H54 (cell line): Measurements from ENCODE around the gene ATP6V1G1.

Experiments
- DNase-seq: peaks from one replicate; pipeline ENCODE4 v3.0.0; 2011; ENCODE audit warnings: low spot score, mixed read lengths; ENCODE audit not compliant: insufficient read length
- FAIRE-seq: peaks from 3 replicates; lab custom pipeline; 2011; peaks lifted over from hg19 to GRCh38; lab: Jason Lieb, UNC
- POLR2A ChIP-seq: IDR thresholded peaks from 2 replicates; pipeline ENCODE4 v1.6.1; 2011; ENCODE audit warnings: low read depth, mild to moderate bottlenecking, low read length

The ATP6V1G1 gene

GRCh38 chr9:114587345-114588202, at the start of gene ATP6V1G1:
TSS of gene ATP6V1G1 (plus strand) at chr9:114587769. CDS start at chr9:114587839, 70 bp downstream.
- TF ChIP-seq POLR2A: peak; percentile 60; the same call in 1 of the 2 replicates
- FAIRE-seq (peak; percentile 98), DNase-seq (peak; percentile 95)

GRCh38 chr9:114538241-114538640, 49.3 kb upstream of the ATP6V1G1 start:
- no peak for TF ChIP-seq POLR2A
- DNase-seq (no peak), FAIRE-seq (no peak)

- FAIRE-seq (no peak), DNase-seq (no peak)
- TF ChIP-seq POLR2A: no peak
Observed at GRCh38 chr9:114539701-114540380, 47.7 kb upstream of the ATP6V1G1 start.

GRCh38 chr9:114545055-114545454, 42.5 kb upstream of the ATP6V1G1 start:
- no peak for FAIRE-seq
- DNase-seq: no peak
- TF ChIP-seq POLR2A: no peak

- FAIRE-seq (no peak), DNase-seq (no peak)
- TF ChIP-seq POLR2A: no peak
Observed at GRCh38 chr9:114546851-114547250, 40.7 kb upstream of the ATP6V1G1 start.

GRCh38 chr9:114549697-114550330, 37.8 kb upstream of the ATP6V1G1 start:
- TF ChIP-seq POLR2A: no peak
- FAIRE-seq (no peak), DNase-seq (no peak)

- DNase-seq (peak; percentile 90), FAIRE-seq (peak; percentile 99)
- TF ChIP-seq POLR2A: no peak
Observed at GRCh38 chr9:114551750-114552685, 35.6 kb upstream of the ATP6V1G1 start.

GRCh38 chr9:114552706-114553105, 34.9 kb upstream of the ATP6V1G1 start:
- DNase-seq (peak; percentile 15), FAIRE-seq (no peak)
- no peak for TF ChIP-seq POLR2A

- DNase-seq (no peak), FAIRE-seq (no peak)
- TF ChIP-seq POLR2A: no peak
Observed at GRCh38 chr9:114553202-114553601, 34.4 kb upstream of the ATP6V1G1 start.

- TF ChIP-seq POLR2A: no peak
- DNase-seq: no peak
- no peak for FAIRE-seq
Observed at GRCh38 chr9:114555696-114556095, 31.9 kb upstream of the ATP6V1G1 start.

GRCh38 chr9:114558027-114558675, 29.4 kb upstream of the ATP6V1G1 start:
- DNase-seq: no peak
- no peak for TF ChIP-seq POLR2A
- FAIRE-seq: no peak

- FAIRE-seq (no peak), DNase-seq (no peak)
- no peak for TF ChIP-seq POLR2A
Observed at GRCh38 chr9:114559830-114560513, 27.6 kb upstream of the ATP6V1G1 start.

- no peak for TF ChIP-seq POLR2A
- no peak for DNase-seq
- no peak for FAIRE-seq
Observed at GRCh38 chr9:114560956-114561355, 26.6 kb upstream of the ATP6V1G1 start.
